ENCODE measurements around the gene FAM135A. TPM values are rescaled to one million over a fixed set of nuclear protein-coding genes. Genes with fewer than 3 reads are reported as not detected.
"Not testable (repeated sequence)": the region's sequence is repeated elsewhere in the genome, so short reads cannot be mapped to it uniquely, and the experiment has no call there.

The FAM135A gene
- total and polyA plus RNA-seq, 5 donors from 2014 or later, result 3.1 to 10.1 (median 3.8) TPM

DNA sequence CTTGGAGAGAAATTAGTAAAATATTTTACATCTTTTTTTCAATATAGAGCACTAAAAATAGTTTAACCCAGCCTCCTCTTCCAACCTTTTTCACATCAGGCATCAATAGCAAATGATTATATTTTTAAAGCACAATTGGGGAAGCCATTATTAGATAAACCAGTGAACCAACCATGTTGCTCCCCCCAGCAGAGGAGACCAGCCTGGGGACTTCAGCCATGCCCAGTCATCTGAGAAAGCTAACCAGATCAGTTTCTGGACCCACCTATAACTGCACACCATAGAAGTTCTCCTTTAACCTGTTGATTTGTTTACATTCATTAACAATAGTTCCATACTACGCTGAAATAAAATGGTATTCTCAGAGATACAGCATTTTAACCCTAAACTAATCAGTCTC lies 139.7 kb downstream of the FAM135A start:
- Mint-ChIP-seq H3K9me3 (no peaks in the 10 kb centered on the region), H3K27me3 (no peaks in the 10 kb centered on the region), H3K4me3 (no peak overlapping the region), H3K4me1 (peaks cover 0 to 2% (median 0%) of the 10 kb centered on the region in 4 donors), H3K27ac (no peak overlapping the region), H3K36me3 (peaks cover 8% of the 10 kb centered on the region)
- Histone ChIP-seq H3K27me3 (ENCODE audit: control insufficient read depth, insufficient read depth, low read length) (no peaks in the 10 kb centered on the region), H3K9me3 (ENCODE audit: control insufficient read depth in 2 of 2, low read length in 2 of 2) (no peaks in the 10 kb centered on the region), H3K27ac (ENCODE audit: insufficient read depth, low read length, poor library complexity, severe bottlenecking) (no peak overlapping the region), H3K4me3 (ENCODE audit: low read depth, low read length) (no peak overlapping the region), H3K4me1 (ENCODE audit: control insufficient read depth, insufficient read depth, low read length, poor library complexity, severe bottlenecking) (no peaks in the 10 kb centered on the region), H3K36me3 (ENCODE audit: control insufficient read depth, insufficient read depth, low read length) (no peaks in the 10 kb centered on the region)
- DNase-seq (no peak), ATAC-seq (ENCODE audit: low read depth in 2 of 2) (no peak)

DNA sequence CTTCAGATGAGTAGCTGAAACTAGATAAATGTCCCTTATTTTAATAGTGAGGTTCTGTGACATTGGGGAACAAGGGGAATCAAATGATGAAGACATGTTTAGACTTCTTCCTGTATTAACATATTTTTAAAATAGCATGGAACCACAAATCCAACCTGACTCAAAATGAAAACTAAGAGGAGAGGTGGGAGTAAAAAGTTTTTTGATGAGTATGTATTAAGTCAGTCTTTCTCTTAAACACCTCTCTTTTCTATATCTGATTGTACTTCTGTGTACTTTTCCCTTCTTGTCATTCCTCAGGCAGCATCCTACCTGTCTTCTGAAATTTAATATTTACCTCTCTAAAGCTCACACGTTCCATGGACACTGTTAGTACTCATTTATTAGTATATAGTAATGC lies 144.7 kb downstream of the FAM135A start:
- H3K36me3 ChIP-seq (ENCODE audit: control insufficient read depth, insufficient read depth, low read length), result no peaks in the 10 kb centered on the region
- H3K27ac ChIP-seq (ENCODE audit: insufficient read depth, low read length, poor library complexity, severe bottlenecking), result no peak overlapping the region
- no peaks in the 10 kb centered on the region for H3K27me3 ChIP-seq (ENCODE audit: control insufficient read depth, insufficient read depth, low read length)
- H3K4me1 ChIP-seq (ENCODE audit: control insufficient read depth, insufficient read depth, low read length, poor library complexity, severe bottlenecking), result no peaks in the 10 kb centered on the region
- no peaks in the 10 kb centered on the region for H3K9me3 Mint-ChIP-seq
- ATAC-seq (ENCODE audit: low read depth in 2 of 2) (no peak), DNase-seq (no peak)
- H3K27ac Mint-ChIP-seq, result no peak overlapping the region
- no peaks in the 10 kb centered on the region for H3K27me3 Mint-ChIP-seq
- H3K9me3 ChIP-seq (ENCODE audit: control insufficient read depth in 2 of 2, low read length in 2 of 2), result no peaks in the 10 kb centered on the region
- H3K36me3 Mint-ChIP-seq, result peaks cover 4% of the 10 kb centered on the region
- no peak overlapping the region for H3K4me3 Mint-ChIP-seq
- no peak overlapping the region for H3K4me3 ChIP-seq (ENCODE audit: low read depth, low read length)
- H3K4me1 Mint-ChIP-seq, result peaks cover 0 to 2% (median 0%) of the 10 kb centered on the region in 4 donors

DNA sequence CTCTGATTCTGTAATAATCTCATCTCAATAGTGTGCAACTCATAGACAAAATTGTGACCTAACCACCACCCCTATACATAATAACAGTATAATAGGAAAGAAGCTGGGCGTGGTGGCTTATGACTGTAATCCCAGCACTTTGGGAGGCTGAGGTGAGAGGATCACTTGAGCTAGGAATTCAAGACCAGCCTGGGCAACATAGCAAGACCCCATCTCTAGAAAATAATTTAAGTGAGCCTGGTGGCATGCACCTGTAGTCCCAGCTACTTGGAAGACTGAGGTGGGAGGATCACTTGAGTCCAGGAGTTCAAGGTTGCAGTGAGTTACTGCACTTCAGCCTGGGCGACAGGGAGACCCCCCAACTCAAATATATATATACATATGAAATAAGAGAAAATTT lies 149.1 kb downstream of the FAM135A start:
- H3K4me1 ChIP-seq (ENCODE audit: control insufficient read depth, insufficient read depth, low read length, poor library complexity, severe bottlenecking); H3K4me3 Mint-ChIP-seq; H3K36me3 ChIP-seq (ENCODE audit: control insufficient read depth, insufficient read depth, low read length); H3K36me3 Mint-ChIP-seq; H3K27ac ChIP-seq (ENCODE audit: insufficient read depth, low read length, poor library complexity, severe bottlenecking); DNase-seq; H3K27me3 Mint-ChIP-seq; H3K27me3 ChIP-seq (ENCODE audit: control insufficient read depth, insufficient read depth, low read length); H3K9me3 Mint-ChIP-seq; H3K9me3 ChIP-seq (ENCODE audit: control insufficient read depth in 2 of 2, low read length in 2 of 2); H3K4me3 ChIP-seq (ENCODE audit: low read depth, low read length); ATAC-seq (ENCODE audit: low read depth in 2 of 2): not testable (repeated sequence)
- Mint-ChIP-seq H3K4me1 (peaks cover 4 to 13% (median 9%) of the 10 kb centered on the region in 4 donors), H3K27ac (peak overlapping the region in 1 of 3 donors; percentile 44)

DNA sequence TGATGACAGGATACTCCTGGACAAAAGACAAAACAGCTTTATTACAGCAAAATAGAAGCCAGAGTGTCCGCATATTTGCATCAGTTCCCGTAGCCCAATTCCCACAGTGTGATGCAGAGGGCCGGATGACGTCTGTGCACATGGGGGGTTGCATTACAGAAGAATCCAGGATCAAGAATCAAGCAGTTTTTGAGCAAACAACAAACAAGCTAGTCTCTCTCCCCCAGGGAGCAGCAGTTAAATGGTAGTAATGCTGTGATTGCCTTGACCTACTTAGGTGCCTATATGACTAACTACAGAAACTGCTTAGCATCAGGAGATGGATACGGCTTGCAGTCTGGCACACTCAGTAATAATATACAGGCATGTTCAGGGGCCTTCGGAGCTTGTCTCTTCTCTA lies 150.2 kb downstream of the FAM135A start:
- H3K27me3 Mint-ChIP-seq, result no peaks in the 10 kb centered on the region
- H3K27ac Mint-ChIP-seq, result no peak overlapping the region
- H3K36me3 ChIP-seq (ENCODE audit: control insufficient read depth, insufficient read depth, low read length), result no peaks in the 10 kb centered on the region
- no peak overlapping the region for H3K4me3 Mint-ChIP-seq
- H3K27ac ChIP-seq (ENCODE audit: insufficient read depth, low read length, poor library complexity, severe bottlenecking), result no peak overlapping the region
- ATAC-seq (ENCODE audit: low read depth in 2 of 2), result no peak
- peaks cover 4 to 23% (median 14%) of the 10 kb centered on the region in 4 donors for H3K4me1 Mint-ChIP-seq
- H3K9me3 Mint-ChIP-seq, result no peaks in the 10 kb centered on the region
- H3K4me1 ChIP-seq (ENCODE audit: control insufficient read depth, insufficient read depth, low read length, poor library complexity, severe bottlenecking), result peaks cover 14% of the 10 kb centered on the region
- H3K9me3 ChIP-seq (ENCODE audit: control insufficient read depth in 2 of 2, low read length in 2 of 2), result no peaks in the 10 kb centered on the region
- no peak overlapping the region for H3K4me3 ChIP-seq (ENCODE audit: low read depth, low read length)
- H3K27me3 ChIP-seq (ENCODE audit: control insufficient read depth, insufficient read depth, low read length), result no peaks in the 10 kb centered on the region
- no peak for DNase-seq
- H3K36me3 Mint-ChIP-seq, result no peaks in the 10 kb centered on the region

DNA sequence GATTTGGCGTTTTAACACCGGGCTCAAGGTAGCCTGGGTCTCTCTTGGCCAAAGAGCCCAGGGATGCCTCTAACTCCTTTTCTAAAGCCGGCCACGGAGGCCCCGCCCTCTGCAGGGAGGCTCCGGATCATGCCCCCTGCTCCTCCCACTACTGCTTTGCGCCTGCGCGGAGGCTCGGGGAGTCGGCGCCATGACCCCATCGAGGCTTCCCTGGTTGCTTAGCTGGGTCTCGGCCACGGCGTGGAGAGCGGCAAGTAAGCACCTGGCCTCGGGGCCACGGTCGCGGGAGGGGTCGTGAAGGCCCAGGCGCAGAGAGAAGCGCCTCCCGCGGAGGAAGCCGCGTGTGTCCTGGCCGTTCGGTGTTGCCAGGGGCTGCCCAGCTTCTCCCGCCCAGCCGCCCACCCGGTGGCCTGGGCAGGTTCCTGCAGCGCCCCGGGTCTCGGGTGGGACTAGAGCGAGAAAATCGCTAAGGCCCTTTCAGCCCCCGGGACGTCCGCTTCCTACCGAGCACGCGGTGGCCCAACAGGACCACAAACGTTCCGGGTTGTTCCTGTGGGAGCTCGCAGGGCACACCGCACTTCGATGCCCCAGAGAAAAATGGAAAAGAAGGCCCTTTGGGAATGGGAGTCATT lies 153.6 kb downstream of the FAM135A start, which contains the start of gene SDHAF4:
TSS of gene SDHAF4 (plus strand) at position 180 of the 632 bp plus-strand sequence. CDS start at position 191, 11 bp downstream.
- no peaks in the 10 kb centered on the region for H3K36me3 ChIP-seq (ENCODE audit: control insufficient read depth, insufficient read depth, low read length)

DNA sequence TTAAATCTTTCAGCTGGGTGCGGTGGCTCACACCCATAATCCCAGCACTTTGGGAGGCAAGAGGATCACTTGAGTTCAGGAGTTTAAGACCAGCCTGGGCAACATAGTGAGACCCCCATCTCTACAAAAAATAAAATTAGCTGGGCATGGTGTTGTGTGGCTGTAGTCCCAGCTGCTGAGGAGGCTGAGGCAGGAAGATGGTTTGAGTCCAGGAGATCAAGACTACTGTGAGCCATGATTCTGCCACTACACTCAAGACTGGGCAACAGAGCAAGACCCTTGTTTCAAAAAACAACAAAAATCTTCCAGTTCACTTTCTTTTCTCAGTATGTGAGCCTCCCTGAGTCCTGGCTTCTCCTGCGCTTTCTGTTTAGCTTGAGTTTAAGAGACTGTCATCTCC lies 161.3 kb downstream of the FAM135A start:
- H3K9me3 Mint-ChIP-seq, result no peaks in the 10 kb centered on the region
- peaks cover 17% of the 10 kb centered on the region for H3K36me3 Mint-ChIP-seq
- no peak overlapping the region for H3K27ac Mint-ChIP-seq
- no peak overlapping the region for H3K4me3 Mint-ChIP-seq
- Histone ChIP-seq H3K36me3 (ENCODE audit: control insufficient read depth, insufficient read depth, low read length) (no peaks in the 10 kb centered on the region), H3K4me1 (ENCODE audit: control insufficient read depth, insufficient read depth, low read length, poor library complexity, severe bottlenecking) (no peaks in the 10 kb centered on the region), H3K27ac (ENCODE audit: insufficient read depth, low read length, poor library complexity, severe bottlenecking) (no peak overlapping the region), H3K4me3 (ENCODE audit: low read depth, low read length) (no peak overlapping the region), H3K27me3 (ENCODE audit: control insufficient read depth, insufficient read depth, low read length) (no peaks in the 10 kb centered on the region), H3K9me3 (ENCODE audit: control insufficient read depth in 2 of 2, low read length in 2 of 2) (no peaks in the 10 kb centered on the region)
- no peaks in the 10 kb centered on the region for H3K27me3 Mint-ChIP-seq
- ATAC-seq (ENCODE audit: low read depth in 2 of 2) (no peak), DNase-seq (no peak)
- peaks cover 6 to 13% (median 8%) of the 10 kb centered on the region in 4 donors for H3K4me1 Mint-ChIP-seq

More for the DNA sequence above, 153.6 kb downstream of the FAM135A start, which contains the start of gene SDHAF4:
- H3K27me3 Mint-ChIP-seq, result no peaks in the 10 kb centered on the region
- H3K9me3 Mint-ChIP-seq, result no peaks in the 10 kb centered on the region
- H3K27ac ChIP-seq (ENCODE audit: insufficient read depth, low read length, poor library complexity, severe bottlenecking), result peak within 1 kb of the TSS; percentile 79
- H3K27me3 ChIP-seq (ENCODE audit: control insufficient read depth, insufficient read depth, low read length), result no peaks in the 10 kb centered on the region
- H3K4me3 Mint-ChIP-seq, result peak within 1 kb of the TSS; percentile 86 to 95 (median 91)
- peaks cover 9 to 30% (median 18%) of the 10 kb centered on the region in 4 donors for H3K4me1 Mint-ChIP-seq
- H3K27ac Mint-ChIP-seq, result peak within 1 kb of the TSS; percentile 70 to 91 (median 85)
- peak within 1 kb of the TSS; percentile 86 for H3K4me3 ChIP-seq (ENCODE audit: low read depth, low read length)
- no peaks in the 10 kb centered on the region for H3K9me3 ChIP-seq (ENCODE audit: control insufficient read depth in 2 of 2, low read length in 2 of 2)
- H3K36me3 Mint-ChIP-seq, result no peaks in the 10 kb centered on the region
- DNase-seq, result peak; percentile 91 to 94 (median 93)
- H3K4me1 ChIP-seq (ENCODE audit: control insufficient read depth, insufficient read depth, low read length, poor library complexity, severe bottlenecking), result peaks cover 14% of the 10 kb centered on the region
- peak; percentile 99 for ATAC-seq (ENCODE audit: low read depth in 2 of 2)

DNA sequence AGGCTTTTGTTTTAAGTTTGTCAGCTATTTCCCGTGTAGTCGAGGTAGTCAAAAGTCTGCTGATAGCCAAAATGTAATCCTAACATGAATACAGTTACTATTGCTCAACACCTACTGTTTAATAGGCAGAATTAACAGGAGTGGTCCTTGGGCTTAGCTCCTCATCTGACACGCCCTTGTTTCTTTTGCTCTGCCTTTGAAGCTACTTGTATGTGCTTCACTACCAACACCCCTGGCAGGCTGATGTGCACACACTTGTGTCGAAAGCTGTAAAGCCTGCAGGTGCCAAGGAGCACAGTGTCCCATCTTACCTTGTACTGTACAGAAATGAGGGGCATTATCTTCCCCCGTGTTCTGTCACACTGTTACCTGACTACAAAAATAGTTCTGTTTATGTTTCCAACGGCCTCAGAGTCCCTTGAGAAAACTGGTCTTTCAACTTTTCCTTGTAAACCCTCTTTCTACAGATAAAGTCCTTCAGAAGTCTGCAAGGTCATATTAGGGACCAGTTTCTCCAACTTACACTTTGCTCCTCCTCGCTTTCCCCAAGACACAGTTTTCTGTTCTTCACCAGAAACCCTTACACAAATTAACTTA lies 162.7 kb downstream of the FAM135A start:
- DNase-seq (no peak), ATAC-seq (ENCODE audit: low read depth in 2 of 2) (no peak)
- no peaks in the 10 kb centered on the region for H3K9me3 ChIP-seq (ENCODE audit: control insufficient read depth in 2 of 2, low read length in 2 of 2)
- Mint-ChIP-seq H3K4me3 (no peak overlapping the region), H3K27ac (no peak overlapping the region), H3K4me1 (peaks cover 0 to 15% (median 5%) of the 10 kb centered on the region in 4 donors), H3K36me3 (peaks cover 27% of the 10 kb centered on the region), H3K9me3 (no peaks in the 10 kb centered on the region), H3K27me3 (no peaks in the 10 kb centered on the region)
- no peak overlapping the region for H3K4me3 ChIP-seq (ENCODE audit: low read depth, low read length)
- H3K27ac ChIP-seq (ENCODE audit: insufficient read depth, low read length, poor library complexity, severe bottlenecking), result no peak overlapping the region
- no peaks in the 10 kb centered on the region for H3K27me3 ChIP-seq (ENCODE audit: control insufficient read depth, insufficient read depth, low read length)
- no peaks in the 10 kb centered on the region for H3K4me1 ChIP-seq (ENCODE audit: control insufficient read depth, insufficient read depth, low read length, poor library complexity, severe bottlenecking)
- peaks cover 5% of the 10 kb centered on the region for H3K36me3 ChIP-seq (ENCODE audit: control insufficient read depth, insufficient read depth, low read length)

Measured in CD4-positive, CD25-positive, alpha-beta regulatory T cell (primary cell).